OCI-LY3 (cell line): ENCODE data around the gene DPYSL4.

Experiments used
- EZH2phosphoT487 ChIP-seq: fragments of 200-600 bp; shearing (Covaris generic); IDR thresholded peaks from 2 replicates; pipeline ENCODE4 v1.6.1; 2018; ENCODE audit warnings: antibody characterized with exemption, mixed run types, low read depth
- TF ChIP-seq, protein P1 (sequence below): fragments of 200-600, 300-600 bp; sonication (generic); IDR thresholded peaks from 2 replicates; pipeline ENCODE4 v1.5.1; 2014; ENCODE audit warnings: antibody characterized with exemption, low read length, low read depth

DNA sequence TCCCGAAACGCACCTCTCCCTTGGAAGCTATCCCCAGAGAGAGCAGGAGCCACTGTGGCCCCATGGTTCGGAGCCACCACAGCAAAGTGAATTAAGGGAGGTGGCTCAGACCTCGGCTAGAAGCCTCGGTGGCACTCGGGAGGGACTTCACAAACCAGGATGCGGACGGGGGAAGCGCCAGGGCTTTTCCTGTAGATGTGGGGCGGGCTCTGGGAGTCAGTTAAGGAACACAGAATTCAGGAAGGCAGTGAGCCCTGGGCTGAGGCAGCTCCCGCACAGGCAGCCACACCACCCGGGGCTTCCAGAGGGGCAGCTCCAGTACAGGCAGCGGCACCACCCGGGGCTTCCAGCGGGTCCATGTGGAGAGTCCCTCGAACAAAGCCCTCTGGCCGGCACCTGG is 42.7 kb upstream of the DPYSL4 start:
- TF ChIP-seq, protein P1, sequence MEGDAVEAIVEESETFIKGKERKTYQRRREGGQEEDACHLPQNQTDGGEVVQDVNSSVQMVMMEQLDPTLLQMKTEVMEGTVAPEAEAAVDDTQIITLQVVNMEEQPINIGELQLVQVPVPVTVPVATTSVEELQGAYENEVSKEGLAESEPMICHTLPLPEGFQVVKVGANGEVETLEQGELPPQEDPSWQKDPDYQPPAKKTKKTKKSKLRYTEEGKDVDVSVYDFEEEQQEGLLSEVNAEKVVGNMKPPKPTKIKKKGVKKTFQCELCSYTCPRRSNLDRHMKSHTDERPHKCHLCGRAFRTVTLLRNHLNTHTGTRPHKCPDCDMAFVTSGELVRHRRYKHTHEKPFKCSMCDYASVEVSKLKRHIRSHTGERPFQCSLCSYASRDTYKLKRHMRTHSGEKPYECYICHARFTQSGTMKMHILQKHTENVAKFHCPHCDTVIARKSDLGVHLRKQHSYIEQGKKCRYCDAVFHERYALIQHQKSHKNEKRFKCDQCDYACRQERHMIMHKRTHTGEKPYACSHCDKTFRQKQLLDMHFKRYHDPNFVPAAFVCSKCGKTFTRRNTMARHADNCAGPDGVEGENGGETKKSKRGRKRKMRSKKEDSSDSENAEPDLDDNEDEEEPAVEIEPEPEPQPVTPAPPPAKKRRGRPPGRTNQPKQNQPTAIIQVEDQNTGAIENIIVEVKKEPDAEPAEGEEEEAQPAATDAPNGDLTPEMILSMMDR: no peak
- no peak for TF ChIP-seq EZH2phosphoT487
